Endothelial cell of umbilical vein (primary cell): ENCODE results near the gene NFKBIA.

Source experiments
- FOS ChIP-seq: IDR thresholded peaks from 2 replicates; pipeline ENCODE4 v1.6.1; 2011; ENCODE audit warnings: mild to moderate bottlenecking, low read length, moderate library complexity, borderline replicate concordance; ENCODE audit not compliant: insufficient read depth
- POLR2A ChIP-seq: IDR thresholded peaks from 2 replicates; pipeline ENCODE4 v1.6.1; 2012; ENCODE audit warnings: low read depth, mild to moderate bottlenecking, control low read depth, low read length
- TF ChIP-seq, protein P1 (sequence below), 2 donors: IDR thresholded peaks; 1 replicate in 1 of 2; 2 replicates in 1 of 2; pipeline ENCODE4 v1.5.1; 2011; ENCODE audit warnings: low read length in 2 of 2, mild to moderate bottlenecking in 2 of 2, moderate library complexity in 2 of 2, control low read depth in 1 of 2, inconsistent platforms in 1 of 2, low read depth in 1 of 2; ENCODE audit not compliant: insufficient read depth in 1 of 2; ENCODE audit errors: extremely low read depth in 1 of 2

DNA sequence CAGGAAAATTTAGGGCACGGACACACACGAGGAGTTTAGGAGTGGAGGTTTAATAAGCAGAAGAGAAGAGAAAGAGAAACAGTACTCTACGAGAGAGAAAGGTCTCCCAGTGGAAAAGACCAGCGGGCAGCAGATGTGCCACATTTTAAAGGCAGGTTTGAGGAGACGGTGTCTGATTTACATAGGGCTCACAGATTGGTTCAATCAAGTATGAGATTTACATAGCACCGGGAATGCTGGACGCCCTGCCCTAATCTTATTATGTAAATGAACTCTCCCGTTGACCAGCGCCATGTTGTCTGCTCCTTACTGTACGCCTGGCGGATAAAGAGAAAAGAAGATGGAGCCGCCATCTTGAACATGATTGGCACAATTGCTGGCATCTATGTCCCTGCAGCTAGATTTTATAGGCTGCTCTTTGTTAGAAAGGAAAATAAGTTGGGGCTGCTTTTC lies 17.9 kb downstream of the NFKBIA start:
- TF ChIP-seq POLR2A (no peak), FOS (no peak)
- TF ChIP-seq, protein P1, sequence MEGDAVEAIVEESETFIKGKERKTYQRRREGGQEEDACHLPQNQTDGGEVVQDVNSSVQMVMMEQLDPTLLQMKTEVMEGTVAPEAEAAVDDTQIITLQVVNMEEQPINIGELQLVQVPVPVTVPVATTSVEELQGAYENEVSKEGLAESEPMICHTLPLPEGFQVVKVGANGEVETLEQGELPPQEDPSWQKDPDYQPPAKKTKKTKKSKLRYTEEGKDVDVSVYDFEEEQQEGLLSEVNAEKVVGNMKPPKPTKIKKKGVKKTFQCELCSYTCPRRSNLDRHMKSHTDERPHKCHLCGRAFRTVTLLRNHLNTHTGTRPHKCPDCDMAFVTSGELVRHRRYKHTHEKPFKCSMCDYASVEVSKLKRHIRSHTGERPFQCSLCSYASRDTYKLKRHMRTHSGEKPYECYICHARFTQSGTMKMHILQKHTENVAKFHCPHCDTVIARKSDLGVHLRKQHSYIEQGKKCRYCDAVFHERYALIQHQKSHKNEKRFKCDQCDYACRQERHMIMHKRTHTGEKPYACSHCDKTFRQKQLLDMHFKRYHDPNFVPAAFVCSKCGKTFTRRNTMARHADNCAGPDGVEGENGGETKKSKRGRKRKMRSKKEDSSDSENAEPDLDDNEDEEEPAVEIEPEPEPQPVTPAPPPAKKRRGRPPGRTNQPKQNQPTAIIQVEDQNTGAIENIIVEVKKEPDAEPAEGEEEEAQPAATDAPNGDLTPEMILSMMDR (IDR thresholded peaks at IDR 0.05; ENCODE audit: extremely low read depth in 1 of 2, insufficient read depth in 1 of 2, low read depth in 1 of 2, low read length in 2 of 2) = no peak
